ENCODE results near the gene NAA80. TPM values are rescaled to one million over a fixed set of nuclear protein-coding genes. Genes with fewer than 3 reads are reported as not detected.

NAA80 gene
- total RNA-seq, 2 donors from 2014 or later = 9.7 to 12.8 TPM

GRCh38 chr3:50294492-50295403 lies 4.5 kb downstream of the NAA80 start:
- Histone ChIP-seq H3K9ac (ENCODE audit: extremely low read depth, low read length, poor library complexity, severe bottlenecking) (no peak overlapping the region), H3K36me3 (ENCODE audit: control insufficient read depth, insufficient read depth, low read length) (peaks cover 2% of the 10 kb centered on the region), H3K27ac (ENCODE audit: low read depth, low read length) (no peak overlapping the region), H3K27me3 (ENCODE audit: control insufficient read depth, insufficient read depth, low read length, poor library complexity, severe bottlenecking) (no peaks in the 10 kb centered on the region), H3K4me1 (ENCODE audit: control insufficient read depth, insufficient read depth, low read length) (peaks cover 2% of the 10 kb centered on the region), H3K9me3 (ENCODE audit: control insufficient read depth, low read length) (no peaks in the 10 kb centered on the region), H3K4me3 (ENCODE audit: low read length) (no peak overlapping the region)
- Mint-ChIP-seq H3K36me3 (ENCODE audit: low read depth) (peaks cover 12% of the 10 kb centered on the region), H3K9me3 (no peaks in the 10 kb centered on the region), H3K4me1 (peaks cover 14% of the 10 kb centered on the region), H3K4me3 (no peak overlapping the region), H3K27me3 (ENCODE audit: insufficient read depth) (no peaks in the 10 kb centered on the region), H3K27ac (peak overlapping the region; percentile 39)
- WGBS, 2 experiments (ENCODE audit: insufficient coverage in 1 of 2, insufficient read length in 1 of 2) = 91 to 95% methylated on average over 15 to 22 of the region's 22 CpGs
- peak; percentile 42 for DNase-seq
- TF ChIP-seq, protein P1, sequence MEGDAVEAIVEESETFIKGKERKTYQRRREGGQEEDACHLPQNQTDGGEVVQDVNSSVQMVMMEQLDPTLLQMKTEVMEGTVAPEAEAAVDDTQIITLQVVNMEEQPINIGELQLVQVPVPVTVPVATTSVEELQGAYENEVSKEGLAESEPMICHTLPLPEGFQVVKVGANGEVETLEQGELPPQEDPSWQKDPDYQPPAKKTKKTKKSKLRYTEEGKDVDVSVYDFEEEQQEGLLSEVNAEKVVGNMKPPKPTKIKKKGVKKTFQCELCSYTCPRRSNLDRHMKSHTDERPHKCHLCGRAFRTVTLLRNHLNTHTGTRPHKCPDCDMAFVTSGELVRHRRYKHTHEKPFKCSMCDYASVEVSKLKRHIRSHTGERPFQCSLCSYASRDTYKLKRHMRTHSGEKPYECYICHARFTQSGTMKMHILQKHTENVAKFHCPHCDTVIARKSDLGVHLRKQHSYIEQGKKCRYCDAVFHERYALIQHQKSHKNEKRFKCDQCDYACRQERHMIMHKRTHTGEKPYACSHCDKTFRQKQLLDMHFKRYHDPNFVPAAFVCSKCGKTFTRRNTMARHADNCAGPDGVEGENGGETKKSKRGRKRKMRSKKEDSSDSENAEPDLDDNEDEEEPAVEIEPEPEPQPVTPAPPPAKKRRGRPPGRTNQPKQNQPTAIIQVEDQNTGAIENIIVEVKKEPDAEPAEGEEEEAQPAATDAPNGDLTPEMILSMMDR (conservative IDR thresholded peaks at IDR 0.05) = no peak

- Histone ChIP-seq H3K36me3 (ENCODE audit: control insufficient read depth, insufficient read depth, low read length) (peaks cover 9% of the 10 kb centered on the region), H3K9ac (ENCODE audit: extremely low read depth, low read length, poor library complexity, severe bottlenecking) (no peak overlapping the region), H3K9me3 (ENCODE audit: control insufficient read depth, low read length) (no peaks in the 10 kb centered on the region), H3K27me3 (ENCODE audit: control insufficient read depth, insufficient read depth, low read length, poor library complexity, severe bottlenecking) (no peaks in the 10 kb centered on the region), H3K4me1 (ENCODE audit: control insufficient read depth, insufficient read depth, low read length) (no peaks in the 10 kb centered on the region), H3K27ac (ENCODE audit: low read depth, low read length) (no peak overlapping the region), H3K4me3 (ENCODE audit: low read length) (no peak overlapping the region)
- Mint-ChIP-seq H3K4me3 (no peak overlapping the region), H3K27me3 (ENCODE audit: insufficient read depth) (no peaks in the 10 kb centered on the region), H3K36me3 (ENCODE audit: low read depth) (peaks cover 18% of the 10 kb centered on the region), H3K27ac (peak overlapping the region; percentile 39), H3K9me3 (no peaks in the 10 kb centered on the region), H3K4me1 (peaks cover 11% of the 10 kb centered on the region)
- TF ChIP-seq, protein P1 (conservative IDR thresholded peaks at IDR 0.05) = no peak
- DNase-seq = no peak
- WGBS, 2 experiments (ENCODE audit: insufficient coverage in 1 of 2, insufficient read length in 1 of 2) = 87 to 89% methylated on average over 3 to 4 of the region's 4 CpGs
Measured at GRCh38 chr3:50294089-50294488, 5.1 kb downstream of the NAA80 start.

DNA sequence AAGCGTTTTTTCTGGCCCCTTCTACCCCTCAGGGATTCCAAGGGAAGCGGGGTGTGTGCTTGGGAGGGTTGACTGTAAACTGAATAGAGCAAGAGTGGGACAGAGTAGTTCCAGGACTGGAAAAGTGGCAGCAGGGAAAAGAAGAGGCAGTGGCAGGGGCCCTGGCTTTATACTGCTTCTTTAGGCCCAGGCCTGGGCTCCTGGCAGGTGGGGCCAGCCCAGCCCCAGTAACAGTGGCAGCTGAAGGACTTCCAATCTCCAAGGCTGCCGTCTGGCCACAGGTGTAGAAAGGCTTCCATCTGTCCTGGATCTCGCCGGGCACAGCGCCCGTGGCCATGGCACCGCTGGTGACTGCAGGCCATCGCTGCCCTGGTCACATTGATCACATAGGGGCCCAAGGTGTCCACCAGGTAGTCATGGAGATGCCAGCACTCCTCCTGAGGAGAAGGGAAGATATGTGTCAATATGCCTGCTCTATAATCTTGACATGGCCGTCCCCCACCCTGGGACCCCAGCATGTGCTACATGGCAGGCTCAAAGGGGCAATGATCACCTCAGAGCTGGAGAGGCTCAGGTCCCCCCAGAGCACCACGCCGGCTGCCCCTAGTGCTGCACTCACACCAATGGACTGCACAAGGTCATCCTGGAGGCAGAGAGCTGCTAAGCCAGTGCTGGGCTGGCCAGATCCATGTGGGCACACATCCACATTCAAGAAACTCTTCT lies 6.0 kb downstream of the NAA80 start:
- Histone ChIP-seq H3K4me1 (ENCODE audit: control insufficient read depth, insufficient read depth, low read length) (no peaks in the 10 kb centered on the region), H3K4me3 (ENCODE audit: low read length) (no peak overlapping the region), H3K9ac (ENCODE audit: extremely low read depth, low read length, poor library complexity, severe bottlenecking) (no peak overlapping the region), H3K27ac (ENCODE audit: low read depth, low read length) (peak overlapping the region; percentile 25), H3K27me3 (ENCODE audit: control insufficient read depth, insufficient read depth, low read length, poor library complexity, severe bottlenecking) (no peaks in the 10 kb centered on the region), H3K9me3 (ENCODE audit: control insufficient read depth, low read length) (no peaks in the 10 kb centered on the region), H3K36me3 (ENCODE audit: control insufficient read depth, insufficient read depth, low read length) (peaks cover 17% of the 10 kb centered on the region)
- Mint-ChIP-seq H3K36me3 (ENCODE audit: low read depth) (peaks cover 26% of the 10 kb centered on the region), H3K4me1 (peaks cover 11% of the 10 kb centered on the region), H3K9me3 (no peaks in the 10 kb centered on the region), H3K27ac (peak overlapping the region; percentile 98), H3K27me3 (ENCODE audit: insufficient read depth) (no peaks in the 10 kb centered on the region), H3K4me3 (peak overlapping the region; percentile 74)
- TF ChIP-seq, protein P1 (conservative IDR thresholded peaks at IDR 0.05) = no peak
- WGBS, 2 experiments (ENCODE audit: insufficient coverage in 1 of 2, insufficient read length in 1 of 2) = 91 to 92% methylated on average over 10 to 12 of the region's 12 CpGs
- DNase-seq = peak; percentile 38

Data from endodermal cell (in vitro differentiated cells).